Stimulated activated CD4-positive, alpha-beta T cell treated with anti-CD3 and anti-CD28 coated beads, Interleukin-1b, Interleukin-23, amount 100 ng/mL, for 1 hour (primary cell): ENCODE results near the gene PPFIBP2.

Experiments used
- DNase-seq, 2 donors: peaks; one replicate each; pipeline ENCODE4 v3.0.0-alpha.2; 2020; ENCODE audit warnings: low read depth in 2 of 2

The PPFIBP2 gene

DNA sequence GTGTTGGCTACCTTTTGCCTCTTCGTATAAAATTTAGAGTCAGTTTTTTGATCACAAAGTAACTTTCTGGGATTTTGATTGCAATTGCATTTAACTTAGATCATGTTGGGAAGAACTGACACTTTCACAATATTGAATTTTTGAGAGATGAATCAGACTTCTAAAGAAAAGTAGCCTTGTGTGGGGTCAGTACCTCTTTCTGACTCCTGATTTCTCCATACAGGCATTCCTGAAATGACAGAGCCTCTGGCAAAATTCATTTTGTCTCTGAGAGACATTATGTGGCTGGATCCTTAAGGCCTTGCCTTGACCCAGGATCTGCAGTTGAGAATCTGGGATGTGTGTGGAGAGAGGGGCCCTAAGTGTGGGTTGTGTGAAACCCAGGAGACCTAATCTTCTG is 37.8 kb downstream of the PPFIBP2 start:
- no peak for DNase-seq

DNA sequence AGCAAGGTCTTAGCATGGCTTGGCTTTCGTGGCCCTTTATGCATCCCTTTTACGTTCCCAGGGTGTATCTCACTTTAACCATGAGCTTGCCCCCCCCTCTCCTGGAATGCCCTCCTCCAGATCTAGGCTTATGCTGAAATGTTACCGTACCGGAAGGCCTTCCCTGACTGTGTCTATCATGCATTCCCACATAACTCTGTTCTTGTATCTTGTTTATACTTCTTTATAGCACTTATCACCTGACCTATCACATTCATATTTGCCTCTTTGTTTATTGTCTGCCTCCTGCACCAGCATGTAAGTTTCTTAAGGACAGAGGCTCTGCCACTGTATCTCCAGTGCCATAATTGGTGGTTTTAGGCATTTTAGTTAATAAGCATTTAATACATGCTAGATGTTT is 38.9 kb downstream of the PPFIBP2 start:
- no peak for DNase-seq

DNA sequence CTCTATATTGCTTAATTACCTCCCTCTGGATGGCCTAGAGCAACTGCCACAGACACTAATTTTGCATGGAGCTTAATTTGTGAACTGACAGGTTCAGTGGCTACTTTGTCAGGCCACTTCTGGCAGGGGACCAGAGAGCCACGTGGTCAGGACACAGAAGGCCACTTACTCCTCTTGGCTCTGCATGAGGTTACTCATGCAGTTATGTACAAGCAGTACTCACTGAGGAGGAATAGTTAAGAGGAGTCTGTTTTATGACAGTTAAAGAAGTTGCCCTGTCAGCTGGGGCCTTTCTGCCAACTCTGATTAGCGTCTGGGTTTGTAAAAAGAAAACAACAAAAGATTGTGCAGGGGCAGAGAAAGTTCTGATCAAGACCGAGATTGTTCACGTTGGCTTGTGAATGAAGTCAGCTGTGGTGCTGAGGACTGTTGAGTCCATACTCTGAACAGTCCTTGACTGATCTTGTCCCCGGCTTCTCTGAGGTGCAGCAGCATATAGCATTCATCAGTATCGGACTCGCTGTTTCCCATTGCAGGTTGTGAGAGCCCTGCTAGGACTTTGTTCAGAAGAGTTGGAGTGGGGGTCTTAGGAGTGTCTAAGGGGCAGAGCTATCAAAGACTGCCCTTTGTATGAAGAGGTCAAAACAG is 41.4 kb downstream of the PPFIBP2 start:
- no peak for DNase-seq

DNA sequence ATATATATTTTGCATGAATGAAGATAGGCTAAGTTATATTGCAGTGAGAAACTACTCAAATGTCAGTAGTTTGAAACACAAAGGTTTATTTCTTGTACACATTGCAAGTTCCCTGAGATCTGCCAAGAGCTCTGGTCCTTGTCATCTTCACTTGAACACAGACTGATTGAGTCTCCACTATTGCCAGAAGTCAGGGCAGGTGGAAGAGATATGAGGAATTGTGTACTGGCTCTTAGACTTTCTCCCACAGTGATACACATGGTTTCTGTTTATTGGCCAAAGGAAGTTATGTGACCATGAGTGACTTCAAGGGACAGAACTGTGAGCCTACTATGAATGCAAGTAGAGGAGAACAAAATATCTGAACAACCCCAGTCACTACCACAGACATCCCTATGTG is 44.2 kb downstream of the PPFIBP2 start:
- no peak for DNase-seq

DNA sequence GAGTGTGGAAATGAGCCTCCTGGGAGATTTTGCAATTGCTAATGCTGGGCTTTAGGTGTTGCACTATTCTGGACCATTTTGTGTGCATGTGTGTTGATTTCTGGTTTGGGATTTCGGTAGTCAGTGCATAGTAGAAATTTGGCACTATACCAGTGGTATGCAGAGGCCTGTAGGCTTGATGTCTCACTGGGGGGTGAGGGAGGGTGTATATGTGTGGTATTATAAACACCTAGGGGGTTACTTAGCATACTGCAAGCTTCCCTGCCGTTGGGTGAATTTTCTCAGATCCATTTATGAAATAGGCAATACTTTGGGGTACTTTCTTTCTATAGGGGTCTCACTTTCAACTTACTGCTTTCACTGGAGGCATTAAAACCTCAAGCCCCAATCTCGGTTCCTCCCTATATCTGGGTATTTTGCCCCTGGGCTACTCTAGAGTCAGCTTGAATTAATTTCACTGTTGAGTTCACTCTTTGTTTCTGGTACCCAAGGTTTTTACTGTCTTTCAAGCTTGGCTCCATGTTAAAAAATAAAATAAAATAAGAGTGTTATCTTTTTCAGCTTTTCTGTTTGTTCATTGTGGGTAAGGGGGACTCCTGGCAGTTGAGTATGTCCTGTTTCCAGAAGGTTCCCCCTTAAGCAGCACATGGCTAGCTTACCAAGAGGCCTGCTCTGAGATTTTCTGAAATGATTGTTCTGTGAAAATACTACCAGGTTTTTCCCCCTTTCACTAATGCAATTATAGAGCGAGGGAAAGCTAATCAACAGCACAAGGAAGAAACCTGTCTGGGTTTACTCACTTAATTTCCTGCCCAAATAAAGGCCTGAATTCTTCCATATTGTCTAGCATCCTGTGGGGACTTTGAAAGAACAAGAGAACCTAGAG is 45.8 kb downstream of the PPFIBP2 start:
- no peak for DNase-seq

DNA sequence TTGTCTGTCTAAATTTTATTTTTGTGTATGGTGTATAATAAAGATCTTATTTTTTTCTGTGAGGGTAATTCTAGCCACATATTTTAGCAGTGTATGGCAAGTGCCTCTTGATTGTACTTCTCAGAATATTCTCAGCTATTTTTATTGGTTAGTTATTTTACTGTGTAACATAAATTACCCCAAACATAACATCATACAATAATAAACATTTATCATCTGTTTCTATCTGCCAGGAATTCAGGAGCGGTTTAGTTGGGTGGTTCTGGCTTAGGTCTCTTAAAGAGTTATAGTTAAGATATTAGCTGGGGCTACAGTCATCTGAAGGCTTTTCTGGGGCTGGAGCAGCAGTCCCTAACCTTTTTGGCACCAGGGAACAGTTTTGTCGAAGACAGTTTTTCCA is 47.8 kb downstream of the PPFIBP2 start:
- no peak for DNase-seq

DNA sequence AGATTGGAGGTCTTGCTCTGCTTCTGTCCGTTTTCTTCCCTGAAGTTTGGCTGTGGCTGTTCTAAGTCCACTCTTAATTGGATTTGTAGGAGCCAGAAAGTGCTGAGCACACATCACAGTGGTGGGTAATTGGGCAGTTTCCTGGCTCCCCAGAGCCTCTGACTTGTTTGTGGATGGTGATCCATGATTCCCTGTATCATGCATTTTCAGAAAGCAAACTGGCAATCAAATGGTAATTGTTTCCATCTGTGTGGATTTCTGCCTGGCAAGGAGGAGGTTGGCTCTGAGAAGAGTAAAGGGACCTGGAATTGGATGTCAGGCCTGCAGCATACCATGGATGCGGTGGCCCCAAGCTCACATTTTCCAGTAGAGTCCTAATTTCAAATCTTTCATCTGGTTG is 49.5 kb downstream of the PPFIBP2 start:
- DNase-seq = no peak

DNA sequence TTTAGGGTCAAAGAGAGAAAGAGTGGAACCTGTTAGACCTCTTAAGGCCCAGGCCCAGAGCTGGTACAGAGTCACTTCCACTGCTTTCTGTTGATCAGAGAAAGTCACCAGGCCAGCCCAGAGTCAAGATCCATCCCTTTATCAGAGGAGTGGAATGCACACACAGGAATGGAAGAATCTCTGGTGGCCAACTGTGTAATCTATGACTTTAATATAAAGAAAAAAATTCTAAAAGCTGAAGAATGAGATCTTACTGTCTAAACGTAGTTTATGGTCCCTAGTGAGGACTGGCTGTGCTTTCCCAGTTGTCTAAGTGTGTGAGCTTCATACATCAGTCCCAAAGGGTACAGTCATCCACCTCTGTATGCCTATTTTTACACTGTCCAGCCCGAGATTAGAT is 51.0 kb downstream of the PPFIBP2 start:
- no peak for DNase-seq

DNA sequence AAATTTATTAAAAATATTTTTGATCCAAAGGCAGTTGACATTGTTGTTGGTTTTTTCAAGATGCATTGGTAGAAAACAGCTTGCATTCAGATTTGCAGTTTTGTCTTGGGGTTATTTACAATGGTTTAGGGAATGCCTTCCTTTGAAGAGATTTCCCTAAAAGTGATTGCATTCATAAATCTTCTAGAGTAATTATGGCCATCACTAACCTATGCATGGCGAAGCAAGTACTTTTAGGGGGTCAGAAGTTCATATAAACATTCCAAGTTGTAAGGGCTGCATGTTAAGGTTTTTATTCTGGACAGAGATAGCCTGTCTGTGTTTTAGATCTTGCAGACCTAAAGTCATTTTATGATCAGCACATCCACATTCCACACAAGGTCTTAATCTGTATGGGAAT is 53.5 kb downstream of the PPFIBP2 start:
- no peak for DNase-seq

DNA sequence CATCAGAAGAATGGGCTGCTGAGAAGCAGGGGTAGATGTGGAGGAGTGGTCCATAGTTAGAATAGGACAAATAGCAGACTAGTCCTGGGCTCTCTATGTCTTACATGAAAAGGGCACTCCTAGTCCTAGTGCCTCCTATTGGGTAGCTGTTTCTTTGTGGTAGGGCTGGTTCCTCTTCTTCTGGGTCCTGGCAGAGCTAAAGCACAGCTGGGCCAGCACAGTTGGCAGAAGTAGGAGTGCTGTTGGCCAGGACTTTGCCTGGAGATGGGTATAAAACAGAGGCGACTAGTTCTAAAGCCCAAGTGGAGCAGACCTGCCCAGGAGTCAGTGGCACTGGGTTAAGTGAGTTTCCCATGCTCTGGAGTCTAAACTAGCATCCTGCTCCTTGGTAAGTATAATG is 55.2 kb downstream of the PPFIBP2 start:
- no peak for DNase-seq

DNA sequence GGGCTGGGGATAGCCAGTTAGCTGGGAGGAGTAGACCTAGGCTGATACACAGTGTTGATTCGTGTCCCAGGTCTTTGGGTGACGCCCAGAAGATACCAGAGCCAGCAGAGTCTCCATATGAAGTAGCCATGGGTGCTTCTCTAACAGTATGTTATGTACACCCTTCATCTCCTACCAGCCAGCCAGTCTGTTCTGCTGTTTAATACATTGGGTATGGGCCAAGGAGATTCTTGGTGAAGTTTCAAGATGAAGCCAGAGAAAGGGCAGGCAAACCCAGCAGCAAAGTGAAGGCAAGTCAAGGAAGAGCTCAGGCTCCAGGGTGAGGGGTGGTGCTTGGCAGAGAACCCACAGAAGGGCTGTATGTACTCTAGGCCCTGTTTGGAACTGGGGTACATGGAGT is 56.4 kb downstream of the PPFIBP2 start:
- DNase-seq = no peak

DNA sequence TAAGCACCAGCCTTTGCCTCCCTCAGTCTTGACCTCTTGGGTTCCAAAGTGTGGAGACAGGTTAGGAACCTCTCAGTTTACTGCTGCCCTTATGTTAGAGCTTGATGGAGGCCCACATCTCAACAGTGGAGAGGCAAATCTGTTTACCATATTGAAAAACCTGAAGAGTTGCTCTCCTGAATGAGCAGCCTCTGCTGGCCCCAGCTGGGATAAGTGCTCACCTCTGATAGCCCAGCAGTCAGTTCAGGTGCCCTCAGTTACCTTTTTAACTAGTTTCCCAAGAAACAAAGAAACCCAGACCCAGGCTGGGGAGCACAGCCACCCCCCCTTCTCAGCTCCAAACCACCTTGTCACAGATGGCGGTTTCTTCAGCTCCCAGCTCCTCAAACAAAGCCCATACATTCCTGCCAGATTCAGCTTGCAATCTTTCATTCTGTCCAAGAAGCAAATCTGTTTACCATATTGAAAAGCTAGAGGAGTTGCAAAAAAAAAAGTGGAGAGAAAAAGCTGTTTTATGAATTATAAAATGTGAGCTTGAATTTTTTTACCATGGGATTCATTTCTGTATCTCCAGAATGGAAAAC is 57.2 kb downstream of the PPFIBP2 start:
- DNase-seq = no peak

DNA sequence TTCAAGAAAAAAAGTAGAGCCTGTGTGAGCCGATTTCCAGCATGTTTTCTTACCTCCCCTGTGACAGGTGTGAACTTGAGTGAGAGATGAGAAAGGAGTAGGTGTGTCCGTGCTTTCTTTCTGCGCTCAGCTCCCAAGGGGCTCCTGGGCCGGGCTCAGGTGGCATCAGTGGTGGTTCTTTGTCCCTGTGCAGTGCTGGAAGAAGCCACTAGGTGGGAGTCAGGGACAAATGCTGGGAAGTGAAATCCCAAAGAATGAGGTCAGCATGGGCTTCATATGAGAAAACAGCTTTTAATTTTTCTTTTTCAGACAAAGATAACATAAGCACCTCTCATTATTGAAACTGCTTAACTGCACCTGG is 57.8 kb downstream of the PPFIBP2 start:
- DNase-seq = no peak

DNA sequence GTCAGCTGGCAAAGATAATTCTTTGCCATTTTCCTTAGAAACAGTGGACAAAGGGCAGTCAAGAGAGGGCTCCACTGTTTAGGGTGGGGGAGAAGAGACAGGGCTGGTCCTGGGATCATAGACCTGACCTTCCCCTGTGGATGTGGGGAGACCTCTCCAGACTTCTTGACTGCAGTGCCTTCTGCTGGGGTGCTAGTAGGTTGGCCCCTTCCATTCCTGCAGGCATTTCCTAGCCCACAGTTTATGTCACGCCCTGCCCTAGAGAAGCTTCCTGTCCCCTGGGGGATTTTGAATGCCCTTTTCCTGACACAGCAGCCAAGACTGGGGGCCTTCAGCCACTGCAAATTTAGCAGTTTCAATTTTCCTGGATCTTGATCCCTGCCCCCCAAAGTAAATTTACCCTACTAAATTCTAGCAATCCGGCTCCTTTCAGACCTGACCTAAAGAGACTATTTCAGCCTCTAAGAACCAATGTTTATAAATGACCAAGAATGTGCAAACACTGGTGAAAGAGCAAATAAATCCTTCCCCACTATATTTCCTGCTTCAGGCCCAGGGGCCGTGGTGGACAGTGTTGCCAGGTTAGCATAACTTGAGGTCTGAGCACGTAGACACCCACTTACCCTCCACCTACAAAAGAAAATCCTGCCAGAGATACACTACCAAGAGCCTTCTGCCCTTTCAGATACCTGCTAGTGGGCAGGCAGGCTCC is 58.4 kb downstream of the PPFIBP2 start:
- no peak for DNase-seq

DNA sequence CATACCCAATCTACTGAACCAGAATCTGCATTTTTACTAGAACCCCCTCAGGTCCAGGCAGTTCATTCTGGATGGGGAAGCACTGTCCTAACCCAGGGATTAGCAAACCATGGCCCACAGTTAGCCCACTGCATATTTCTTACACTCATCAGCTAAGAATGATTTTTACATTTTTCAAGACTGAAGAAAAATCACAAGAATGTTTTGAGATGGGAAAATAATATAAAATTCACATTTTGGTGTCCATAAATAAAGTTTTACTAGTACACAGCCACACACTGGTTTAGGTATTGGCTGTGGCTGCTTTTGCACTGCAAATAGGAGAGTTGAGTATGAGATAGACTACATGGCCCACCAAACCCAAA is 59.4 kb downstream of the PPFIBP2 start:
- no peak for DNase-seq

DNA sequence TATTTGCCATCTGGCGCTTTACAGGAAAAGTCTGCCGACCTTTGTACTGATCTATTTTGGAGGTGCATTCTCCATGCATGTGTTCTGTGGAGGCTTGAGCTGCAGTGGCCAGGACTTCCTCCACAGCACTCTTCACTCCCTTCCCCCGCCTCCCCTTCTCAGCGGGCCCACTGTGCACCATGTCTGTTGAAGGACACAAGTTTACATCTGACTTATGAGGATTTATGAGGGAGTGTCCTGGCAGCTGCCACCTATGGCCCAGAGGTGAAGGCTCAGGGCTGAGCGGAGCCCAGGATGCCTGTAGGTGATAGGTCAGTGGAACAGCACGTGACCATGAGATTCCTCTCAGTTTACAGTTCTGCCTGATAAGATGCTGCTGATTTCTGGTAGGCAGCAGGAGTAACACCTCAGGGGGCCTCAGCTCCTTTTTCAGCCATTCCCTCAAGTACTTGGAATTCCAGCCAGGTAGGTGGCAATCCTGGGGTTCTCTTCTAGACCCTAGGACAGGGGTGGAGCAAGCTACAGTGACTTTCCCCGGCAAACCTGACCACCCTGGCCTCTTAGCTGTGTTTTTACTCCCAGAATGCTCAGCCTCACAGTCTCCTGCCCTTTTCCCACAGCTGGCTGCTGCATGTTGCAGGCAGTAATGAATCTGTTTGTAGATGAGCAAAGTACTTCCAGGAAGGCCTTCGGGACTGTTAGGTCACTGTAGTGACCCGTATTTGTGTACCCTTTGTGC is 59.9 kb downstream of the PPFIBP2 start:
- DNase-seq = no peak

DNA sequence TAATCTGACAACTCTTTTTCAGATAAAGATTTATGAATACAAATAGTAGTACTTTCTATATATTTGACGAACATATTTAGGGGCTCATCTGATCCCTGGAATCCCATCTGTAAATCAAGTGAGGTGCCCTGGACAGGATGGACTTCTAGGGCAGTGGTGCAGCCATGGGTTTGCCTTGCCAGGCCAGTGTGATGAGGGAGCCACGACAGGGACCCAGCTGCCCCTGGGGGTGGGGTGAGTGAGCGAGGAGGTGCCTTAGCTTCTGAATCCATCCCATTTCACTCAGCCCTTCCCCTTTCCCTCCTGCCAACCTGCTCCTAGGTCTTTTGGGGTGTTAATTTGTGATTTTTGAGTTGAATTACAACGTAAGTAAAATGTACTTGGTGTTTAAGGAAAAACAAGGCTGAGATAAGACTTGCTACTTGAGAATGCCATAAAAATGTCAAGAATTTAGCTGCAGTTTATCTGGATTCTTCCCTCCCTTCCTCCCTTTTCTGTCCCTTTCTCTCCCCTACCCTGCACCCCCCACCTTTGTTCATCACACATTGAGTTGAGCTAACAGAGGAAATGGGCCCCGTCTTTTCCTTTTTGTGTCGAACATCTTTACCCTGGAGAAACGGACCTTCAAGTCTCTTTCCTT is 60.8 kb downstream of the PPFIBP2 start:
- DNase-seq = no peak

DNA sequence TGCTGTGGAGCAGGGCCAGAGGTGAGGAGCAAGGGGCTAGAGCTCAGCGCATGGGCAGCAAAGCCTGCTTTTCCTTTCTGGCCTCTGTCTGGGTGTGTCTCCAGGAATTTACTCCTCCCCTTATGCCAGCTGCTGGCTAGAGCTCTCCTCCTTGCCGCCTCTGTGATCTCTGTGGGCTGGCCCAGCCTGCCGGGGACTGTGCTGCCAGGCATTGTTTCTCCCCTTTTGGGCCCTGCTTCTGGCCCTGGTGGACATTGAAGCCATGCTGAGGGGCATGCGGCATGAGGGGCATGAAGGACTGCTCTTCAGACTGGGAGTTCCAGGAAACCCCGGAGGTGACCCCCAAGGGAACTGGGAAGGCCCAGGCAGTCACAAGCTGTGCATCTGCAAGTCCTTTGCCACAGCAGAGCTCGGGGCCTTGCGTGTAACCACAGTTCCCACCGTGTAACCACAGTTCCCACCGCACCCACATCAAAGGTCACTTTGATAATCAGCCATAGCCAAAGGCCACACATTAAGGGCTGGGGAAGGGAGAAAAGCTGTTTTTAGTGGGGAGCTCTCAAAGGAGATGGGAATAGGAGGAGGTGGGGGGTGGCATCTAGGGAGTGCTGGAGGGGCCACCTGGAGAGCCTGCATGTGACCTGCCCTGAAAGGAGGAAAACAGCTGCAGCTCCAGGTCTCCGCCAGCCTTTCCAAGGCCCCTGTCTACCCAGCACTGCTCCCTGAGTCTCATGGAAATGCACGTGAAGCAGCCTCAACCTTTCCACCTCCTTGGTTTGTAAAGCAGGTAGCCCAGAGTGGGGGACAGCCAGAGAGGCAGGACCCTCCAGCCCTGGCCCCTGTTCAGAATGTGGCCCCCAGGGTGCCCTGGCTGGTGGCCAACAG is 62.3 kb downstream of the PPFIBP2 start:
- DNase-seq = no peak

DNA sequence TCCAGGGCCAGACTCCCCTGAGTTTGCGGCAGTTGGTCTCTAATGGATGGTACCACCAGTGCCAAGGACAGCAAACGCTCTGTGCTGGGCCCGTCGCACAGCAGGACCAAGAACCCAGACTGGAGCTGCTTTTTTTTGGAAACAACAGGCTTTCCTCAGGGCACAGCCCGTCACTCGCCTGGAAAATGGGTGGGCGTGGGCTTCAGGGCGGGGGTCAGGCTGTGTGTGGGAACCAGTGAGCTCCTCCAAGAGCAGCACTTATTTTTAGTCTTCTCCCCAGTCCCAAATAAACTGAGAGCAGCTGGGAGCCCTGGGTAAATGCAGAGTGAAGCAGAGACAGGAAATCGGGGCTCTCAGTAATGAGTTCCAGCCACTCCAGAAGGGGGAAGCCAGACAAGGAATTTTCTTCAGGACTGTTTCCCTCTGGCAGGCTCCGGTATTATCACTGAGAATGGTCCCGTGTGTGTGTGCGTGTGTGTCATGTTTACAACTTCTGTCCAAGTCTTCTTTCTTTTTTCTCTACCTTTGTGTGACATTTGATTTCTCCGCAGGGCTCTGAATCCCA is 63.0 kb downstream of the PPFIBP2 start:
- DNase-seq = no peak
